OCI-LY3 (cell line): ENCODE data around the gene TMEM74B.

Experiments
- CTCF ChIP-seq: fragments of 200-600, 300-600 bp; sonication (generic); IDR thresholded peaks from 2 replicates; pipeline ENCODE4 v1.5.1; 2014; ENCODE audit warnings: antibody characterized with exemption, low read length, low read depth
- EZH2phosphoT487 ChIP-seq: fragments of 200-600 bp; shearing (Covaris generic); IDR thresholded peaks from 2 replicates; pipeline ENCODE4 v1.6.1; 2018; ENCODE audit warnings: antibody characterized with exemption, mixed run types, low read depth

DNA sequence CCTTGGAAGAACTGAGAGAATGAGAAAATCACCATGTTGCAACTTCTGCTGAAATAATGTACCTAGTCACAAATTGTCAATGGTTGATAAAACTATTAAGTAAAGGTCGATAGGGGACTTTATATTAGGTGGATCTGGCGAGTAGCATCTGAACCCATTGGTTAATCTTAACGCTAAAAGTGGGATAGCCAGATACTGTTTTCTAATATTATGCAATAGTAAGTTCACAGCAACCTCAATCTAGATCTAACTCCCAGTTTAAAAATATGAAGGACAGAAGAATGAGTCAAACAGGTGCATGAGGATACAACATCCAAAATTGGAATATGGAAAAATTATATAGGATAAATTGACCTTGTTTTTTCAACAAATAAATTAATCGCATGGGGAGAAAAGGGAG lies 47.5 kb downstream of the TMEM74B start:
- TF ChIP-seq CTCF = no peak
- TF ChIP-seq EZH2phosphoT487 = no peak
